ENCODE data around the gene KRT12. TPM values are rescaled to one million over a fixed set of nuclear protein-coding genes. Genes with fewer than 3 reads are reported as not detected.

KRT12 gene
- total RNA-seq, 1 experiment from 2014 or later, result not detected

DNA sequence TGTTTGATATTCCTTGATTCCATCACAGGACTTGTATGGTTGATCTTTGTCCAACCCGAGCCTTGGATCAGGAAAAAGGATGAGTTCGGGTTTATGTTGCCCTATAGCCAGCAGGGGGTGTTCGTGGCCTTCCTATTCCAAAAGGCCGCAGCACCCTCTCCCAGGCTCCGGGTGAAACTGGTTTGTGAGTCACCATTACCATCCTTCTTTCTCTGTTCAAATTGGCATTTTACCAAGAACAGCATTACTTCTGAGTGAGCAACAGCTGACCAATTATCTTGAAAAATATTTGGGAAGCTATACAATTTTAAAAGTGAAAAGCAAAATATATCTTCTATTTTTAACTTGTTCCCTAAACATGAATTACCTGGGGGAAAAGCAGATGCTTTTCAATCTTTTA lies 42.3 kb upstream of the KRT12 start:
- DNase-seq, result peak; percentile 82
- H3K4me2 ChIP-seq (ENCODE audit: low read depth, low read length, poor library complexity, severe bottlenecking), result no peak overlapping the region
- H3K79me2 ChIP-seq (ENCODE audit: low read length), result no peaks in the 10 kb centered on the region
- H3K27me3 ChIP-seq (ENCODE audit: low read length), result no peaks in the 10 kb centered on the region
- no peak overlapping the region for H3K9ac ChIP-seq (ENCODE audit: low read length)
- H3K4me1 ChIP-seq (ENCODE audit: low read length), result no peaks in the 10 kb centered on the region
- H4K20me1 ChIP-seq (ENCODE audit: insufficient read depth, low read depth, low read length), result no peaks in the 10 kb centered on the region
- no peak overlapping the region for H3K27ac ChIP-seq (ENCODE audit: low read length)
- H3K9me2 ChIP-seq (replicated peaks; ENCODE audit: insufficient read depth, low read length), result no peaks in the 10 kb centered on the region
- no peaks in the 10 kb centered on the region for H3K9me3 ChIP-seq (ENCODE audit: low read length)
- H2AFZ ChIP-seq (ENCODE audit: low read length), result no peak overlapping the region
- H3K4me3 ChIP-seq (ENCODE audit: low read length), result no peak overlapping the region
- no peaks in the 10 kb centered on the region for H3K36me3 ChIP-seq (ENCODE audit: insufficient read depth, low read length)

DNA sequence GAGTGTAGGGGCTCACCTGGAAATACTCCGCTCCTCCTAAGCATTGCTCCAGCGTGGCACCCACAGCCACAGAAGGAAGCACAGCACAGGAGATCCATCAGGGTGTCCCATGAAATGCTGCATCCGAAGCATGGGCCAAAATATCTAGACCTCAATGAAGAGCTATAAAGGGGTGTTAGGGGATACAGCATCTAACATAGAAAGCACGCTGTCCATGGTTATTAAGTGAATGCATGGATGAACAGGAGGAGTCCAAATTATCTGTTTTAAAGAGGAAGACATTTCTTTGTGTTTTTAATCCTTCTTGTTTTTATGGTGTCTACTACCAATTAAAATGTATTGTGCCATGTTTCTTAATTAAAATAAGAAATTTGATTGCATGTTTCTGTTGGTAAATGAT lies 39.6 kb upstream of the KRT12 start:
- Histone ChIP-seq H4K20me1 (ENCODE audit: insufficient read depth, low read depth, low read length) (no peaks in the 10 kb centered on the region), H3K27me3 (ENCODE audit: low read length) (no peaks in the 10 kb centered on the region)

DNA sequence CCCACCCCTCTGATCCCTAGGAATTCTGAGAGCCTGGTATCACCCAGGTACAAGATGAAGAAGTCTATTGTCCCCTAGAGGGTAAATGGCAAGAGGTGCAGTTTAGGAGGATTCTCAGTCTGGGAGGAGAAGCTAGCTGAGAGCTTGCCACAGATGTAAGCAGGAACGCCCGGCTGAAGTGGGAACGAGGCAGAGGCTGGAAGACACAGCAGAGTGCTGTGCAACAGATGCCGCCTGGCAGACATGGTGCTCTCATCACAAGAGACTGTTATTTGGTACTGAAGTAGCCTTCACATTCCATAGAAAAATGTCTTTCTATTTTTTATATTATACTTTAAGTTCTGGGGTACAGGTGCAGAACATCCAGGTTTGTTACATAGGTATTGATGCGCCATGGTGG lies 38.3 kb upstream of the KRT12 start:
- Histone ChIP-seq H2AFZ (ENCODE audit: low read length) (no peak overlapping the region), H3K4me1 (ENCODE audit: low read length) (no peaks in the 10 kb centered on the region), H3K79me2 (ENCODE audit: low read length) (no peaks in the 10 kb centered on the region), H3K4me2 (ENCODE audit: low read depth, low read length, poor library complexity, severe bottlenecking) (no peak overlapping the region), H3K27ac (ENCODE audit: low read length) (no peak overlapping the region), H3K9ac (ENCODE audit: low read length) (no peak overlapping the region), H3K4me3 (ENCODE audit: low read length) (no peak overlapping the region), H3K27me3 (ENCODE audit: low read length) (no peaks in the 10 kb centered on the region), H3K36me3 (ENCODE audit: insufficient read depth, low read length) (no peaks in the 10 kb centered on the region), H3K9me2 (replicated peaks; ENCODE audit: insufficient read depth, low read length) (no peaks in the 10 kb centered on the region), H4K20me1 (ENCODE audit: insufficient read depth, low read depth, low read length) (no peaks in the 10 kb centered on the region), H3K9me3 (ENCODE audit: low read length) (no peaks in the 10 kb centered on the region)
- no peak for DNase-seq

More for the DNA sequence above, 39.6 kb upstream of the KRT12 start:
- Histone ChIP-seq H3K27ac (ENCODE audit: low read length) (no peak overlapping the region), H2AFZ (ENCODE audit: low read length) (no peak overlapping the region), H3K9me3 (ENCODE audit: low read length) (no peaks in the 10 kb centered on the region), H3K9ac (ENCODE audit: low read length) (no peak overlapping the region), H3K4me1 (ENCODE audit: low read length) (no peaks in the 10 kb centered on the region), H3K9me2 (replicated peaks; ENCODE audit: insufficient read depth, low read length) (no peaks in the 10 kb centered on the region), H3K79me2 (ENCODE audit: low read length) (no peaks in the 10 kb centered on the region), H3K4me3 (ENCODE audit: low read length) (no peak overlapping the region), H3K4me2 (ENCODE audit: low read depth, low read length, poor library complexity, severe bottlenecking) (no peak overlapping the region), H3K36me3 (ENCODE audit: insufficient read depth, low read length) (no peaks in the 10 kb centered on the region)
- no peak for DNase-seq

DNA sequence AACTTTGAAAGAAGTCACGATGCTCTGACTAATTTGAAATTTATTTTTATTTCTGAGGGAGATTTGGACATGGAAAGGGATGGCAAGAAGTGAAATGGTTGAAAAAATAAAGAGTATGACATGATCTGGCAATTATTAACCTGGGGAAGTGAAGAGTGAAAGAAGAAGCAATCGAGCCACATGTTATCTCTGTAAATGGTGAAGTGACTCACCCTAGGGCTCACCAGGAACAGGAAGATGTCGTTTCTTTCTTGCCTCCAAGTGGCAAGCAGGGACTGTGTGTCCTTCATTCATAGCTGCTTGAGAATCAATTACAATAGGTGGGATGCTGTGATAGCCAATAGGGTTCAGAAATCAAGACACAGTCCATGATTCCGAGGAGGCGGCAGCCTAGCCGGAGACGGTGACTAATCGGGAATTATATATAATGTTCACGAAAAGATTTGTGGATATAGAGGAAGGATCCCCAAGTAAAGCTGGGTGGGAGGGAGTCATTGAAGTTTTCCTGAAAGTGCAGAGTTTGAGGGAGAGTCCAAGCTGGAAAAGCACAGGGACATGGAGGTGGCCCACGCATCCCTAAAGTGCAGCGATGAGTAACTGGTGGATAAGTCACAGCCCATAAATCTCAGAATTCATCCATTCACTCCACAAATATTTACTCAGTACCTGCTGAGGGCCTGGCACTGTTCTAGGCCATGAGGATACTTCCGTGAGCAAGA lies 36.3 kb upstream of the KRT12 start:
- no peak for DNase-seq
- H3K4me2 ChIP-seq (ENCODE audit: low read depth, low read length, poor library complexity, severe bottlenecking), result no peak overlapping the region
- no peak overlapping the region for H3K9ac ChIP-seq (ENCODE audit: low read length)

DNA sequence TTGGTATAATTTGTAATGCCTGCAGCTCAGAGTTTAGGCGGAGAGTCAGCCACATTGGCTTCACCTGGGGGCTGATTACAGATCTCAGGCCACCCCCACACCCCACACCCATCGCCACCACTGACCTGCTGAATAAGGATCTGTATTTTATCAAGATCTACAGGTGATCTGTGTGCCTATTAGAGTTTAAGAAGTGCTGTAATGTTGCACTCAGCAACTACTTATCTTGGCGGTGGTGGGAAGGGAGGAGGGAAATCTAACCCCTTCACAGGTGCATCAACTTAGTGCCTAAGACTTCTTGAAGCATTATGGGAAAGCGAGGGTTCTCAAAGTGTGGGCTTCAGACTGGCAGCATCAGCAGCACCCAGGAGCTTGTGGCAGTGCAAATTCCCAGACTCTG lies 35.5 kb upstream of the KRT12 start:
- Histone ChIP-seq H3K27ac (ENCODE audit: low read length) (no peak overlapping the region), H3K9me3 (ENCODE audit: low read length) (no peaks in the 10 kb centered on the region), H3K4me3 (ENCODE audit: low read length) (no peak overlapping the region), H3K4me2 (ENCODE audit: low read depth, low read length, poor library complexity, severe bottlenecking) (no peak overlapping the region), H4K20me1 (ENCODE audit: insufficient read depth, low read depth, low read length) (no peaks in the 10 kb centered on the region), H2AFZ (ENCODE audit: low read length) (no peak overlapping the region), H3K27me3 (ENCODE audit: low read length) (no peaks in the 10 kb centered on the region), H3K9ac (ENCODE audit: low read length) (no peak overlapping the region), H3K9me2 (replicated peaks; ENCODE audit: insufficient read depth, low read length) (no peaks in the 10 kb centered on the region), H3K79me2 (ENCODE audit: low read length) (no peaks in the 10 kb centered on the region), H3K4me1 (ENCODE audit: low read length) (no peaks in the 10 kb centered on the region), H3K36me3 (ENCODE audit: insufficient read depth, low read length) (no peaks in the 10 kb centered on the region)
- DNase-seq, result no peak

More for the DNA sequence above, 36.3 kb upstream of the KRT12 start:
- Histone ChIP-seq H2AFZ (ENCODE audit: low read length) (no peak overlapping the region), H3K9me3 (ENCODE audit: low read length) (no peaks in the 10 kb centered on the region), H4K20me1 (ENCODE audit: insufficient read depth, low read depth, low read length) (no peaks in the 10 kb centered on the region), H3K4me1 (ENCODE audit: low read length) (no peaks in the 10 kb centered on the region), H3K36me3 (ENCODE audit: insufficient read depth, low read length) (no peaks in the 10 kb centered on the region), H3K79me2 (ENCODE audit: low read length) (no peaks in the 10 kb centered on the region), H3K9me2 (replicated peaks; ENCODE audit: insufficient read depth, low read length) (no peaks in the 10 kb centered on the region), H3K4me3 (ENCODE audit: low read length) (no peak overlapping the region), H3K27ac (ENCODE audit: low read length) (no peak overlapping the region), H3K27me3 (ENCODE audit: low read length) (no peaks in the 10 kb centered on the region)

DNA sequence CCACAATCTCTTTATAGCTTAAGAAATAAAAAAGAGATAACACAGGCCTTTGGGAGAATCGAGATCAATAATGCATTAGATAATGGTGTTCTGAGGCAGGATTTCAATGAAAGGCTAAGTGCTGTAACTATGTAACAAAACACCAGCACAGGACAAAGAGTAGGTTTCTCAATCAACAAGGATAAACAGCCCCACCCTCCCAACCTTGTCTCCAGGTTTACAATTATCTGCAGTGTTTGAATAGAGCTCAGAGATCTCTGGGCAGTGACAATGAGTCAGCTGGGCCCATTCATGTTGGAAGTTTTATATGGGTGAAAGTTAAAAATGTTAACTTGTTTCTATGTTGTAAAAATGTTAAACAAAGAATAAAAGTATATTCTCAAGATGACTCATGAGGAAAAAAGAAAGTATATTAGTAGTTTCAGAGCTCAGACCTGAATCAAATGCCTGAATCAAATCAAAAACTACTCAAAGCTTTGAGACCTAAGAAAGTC lies 35.0 kb upstream of the KRT12 start:
- Histone ChIP-seq H3K9ac (ENCODE audit: low read length) (no peak overlapping the region), H4K20me1 (ENCODE audit: insufficient read depth, low read depth, low read length) (no peaks in the 10 kb centered on the region), H3K36me3 (ENCODE audit: insufficient read depth, low read length) (no peaks in the 10 kb centered on the region), H3K4me1 (ENCODE audit: low read length) (no peaks in the 10 kb centered on the region), H3K4me2 (ENCODE audit: low read depth, low read length, poor library complexity, severe bottlenecking) (no peak overlapping the region), H2AFZ (ENCODE audit: low read length) (no peak overlapping the region), H3K27me3 (ENCODE audit: low read length) (no peaks in the 10 kb centered on the region), H3K4me3 (ENCODE audit: low read length) (no peak overlapping the region), H3K27ac (ENCODE audit: low read length) (no peak overlapping the region), H3K9me3 (ENCODE audit: low read length) (no peaks in the 10 kb centered on the region), H3K79me2 (ENCODE audit: low read length) (no peaks in the 10 kb centered on the region), H3K9me2 (replicated peaks; ENCODE audit: insufficient read depth, low read length) (no peaks in the 10 kb centered on the region)
- DNase-seq, result no peak

DNA sequence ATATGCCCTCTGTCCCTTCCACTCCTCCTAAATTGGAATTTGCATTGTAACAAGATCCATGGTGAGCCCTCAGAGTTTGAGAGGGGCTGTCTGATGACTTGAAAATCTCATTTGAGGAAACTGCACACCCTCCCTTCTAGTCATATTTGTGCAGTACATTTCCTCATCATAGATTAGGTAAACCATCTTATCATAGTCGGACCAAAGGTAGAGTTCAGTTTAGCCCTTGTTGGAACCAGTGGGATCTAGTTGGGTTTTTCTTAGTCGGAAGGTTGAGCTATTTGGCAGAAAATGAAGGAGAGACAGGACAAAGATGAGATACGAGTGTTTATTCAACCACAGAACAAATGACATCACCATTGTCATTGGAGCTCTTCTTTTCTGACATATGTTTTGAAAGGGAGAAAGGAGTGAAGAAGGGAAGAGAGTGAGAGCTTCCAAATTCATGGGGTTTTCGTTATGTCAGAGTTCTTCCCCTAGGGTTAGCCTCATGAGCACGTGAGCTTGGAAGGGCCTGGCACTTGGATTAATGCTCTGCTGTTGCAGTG lies 33.9 kb upstream of the KRT12 start:
- H3K4me2 ChIP-seq (ENCODE audit: low read depth, low read length, poor library complexity, severe bottlenecking), result no peak overlapping the region

DNA sequence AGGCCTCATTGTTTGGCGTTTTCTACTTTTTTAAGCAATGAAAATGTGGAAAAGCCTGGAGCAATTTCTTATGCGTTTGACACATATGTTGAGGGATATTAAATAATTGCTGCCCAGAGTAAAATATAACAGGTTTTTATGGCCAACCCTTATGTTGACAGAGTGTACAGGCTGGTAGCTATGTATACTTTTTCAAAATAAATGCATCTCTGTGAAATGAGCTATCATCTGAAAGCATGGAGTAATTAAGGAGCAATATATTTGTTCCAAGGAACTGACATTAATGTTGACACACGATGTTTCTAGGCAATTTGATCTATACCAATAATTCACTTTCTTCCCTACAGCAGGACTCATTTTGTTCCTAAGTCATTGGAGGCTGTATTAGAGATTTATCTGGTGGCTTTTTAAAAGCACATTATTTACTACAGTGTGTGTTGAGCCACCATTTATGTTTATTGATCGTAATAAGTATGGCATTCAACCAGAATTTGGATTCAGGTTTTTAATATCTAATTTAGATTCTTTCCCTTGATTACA lies 30.0 kb upstream of the KRT12 start:
- H3K36me3 ChIP-seq (ENCODE audit: insufficient read depth, low read length), result no peaks in the 10 kb centered on the region
- no peaks in the 10 kb centered on the region for H3K9me2 ChIP-seq (replicated peaks; ENCODE audit: insufficient read depth, low read length)
- no peaks in the 10 kb centered on the region for H3K4me1 ChIP-seq (ENCODE audit: low read length)
- no peaks in the 10 kb centered on the region for H3K27me3 ChIP-seq (ENCODE audit: low read length)
- DNase-seq, result no peak
- H3K79me2 ChIP-seq (ENCODE audit: low read length), result no peaks in the 10 kb centered on the region
- no peaks in the 10 kb centered on the region for H3K9me3 ChIP-seq (ENCODE audit: low read length)
- no peaks in the 10 kb centered on the region for H4K20me1 ChIP-seq (ENCODE audit: insufficient read depth, low read depth, low read length)
- H3K4me2 ChIP-seq (ENCODE audit: low read depth, low read length, poor library complexity, severe bottlenecking), result no peak overlapping the region
- no peak overlapping the region for H2AFZ ChIP-seq (ENCODE audit: low read length)
- no peak overlapping the region for H3K9ac ChIP-seq (ENCODE audit: low read length)
- H3K4me3 ChIP-seq (ENCODE audit: low read length), result no peak overlapping the region
- H3K27ac ChIP-seq (ENCODE audit: low read length), result no peak overlapping the region

More for the DNA sequence above, 33.9 kb upstream of the KRT12 start:
- H3K27me3 ChIP-seq (ENCODE audit: low read length), result no peaks in the 10 kb centered on the region
- H3K36me3 ChIP-seq (ENCODE audit: insufficient read depth, low read length), result no peaks in the 10 kb centered on the region
- no peak overlapping the region for H2AFZ ChIP-seq (ENCODE audit: low read length)
- H3K79me2 ChIP-seq (ENCODE audit: low read length), result no peaks in the 10 kb centered on the region
- H3K9me2 ChIP-seq (replicated peaks; ENCODE audit: insufficient read depth, low read length), result no peaks in the 10 kb centered on the region
- no peaks in the 10 kb centered on the region for H4K20me1 ChIP-seq (ENCODE audit: insufficient read depth, low read depth, low read length)
- no peak overlapping the region for H3K27ac ChIP-seq (ENCODE audit: low read length)
- no peaks in the 10 kb centered on the region for H3K9me3 ChIP-seq (ENCODE audit: low read length)
- H3K4me3 ChIP-seq (ENCODE audit: low read length), result no peak overlapping the region
- H3K4me1 ChIP-seq (ENCODE audit: low read length), result no peaks in the 10 kb centered on the region
- H3K9ac ChIP-seq (ENCODE audit: low read length), result no peak overlapping the region
- no peak for DNase-seq
